ENCODE data around the gene THEMIS. TPM values are rescaled to one million over a fixed set of nuclear protein-coding genes. Genes with fewer than 3 reads are reported as not detected.
"Not testable (repeated sequence)": the region's sequence is repeated elsewhere in the genome, so short reads cannot be mapped to it uniquely, and the experiment has no call there.

The THEMIS gene
- total RNA-seq, 2 donors from 2014 or later, result 11.0 to 50.8 TPM

DNA sequence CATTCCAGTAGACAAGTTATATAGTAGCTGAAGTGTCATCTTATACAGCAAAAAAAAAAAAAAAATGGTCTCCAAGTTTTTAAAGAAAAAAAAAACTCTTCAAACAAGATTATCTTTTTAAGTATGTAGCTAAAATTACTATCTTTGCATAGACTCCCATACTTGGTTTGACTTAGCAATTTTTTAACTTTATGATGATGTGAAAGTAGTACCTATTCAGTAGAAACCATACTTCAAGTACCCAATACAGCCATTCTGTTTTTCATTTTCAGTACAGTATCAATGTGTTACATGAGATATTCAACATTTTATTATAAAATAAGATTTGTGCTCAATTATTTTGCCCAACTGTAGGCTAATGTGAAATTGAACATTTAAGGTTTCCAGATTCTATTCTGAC, 18.9 kb downstream of the THEMIS start:
- ATAC-seq; H3K27ac Mint-ChIP-seq; DNase-seq (ENCODE audit: low spot score in 2 of 2): not testable (repeated sequence)
- Mint-ChIP-seq H3K36me3 (peaks cover 8 to 24% of the 10 kb centered on the region in 2 donors), H3K9me3 (peaks cover 0 to 17% of the 10 kb centered on the region in 2 donors)

DNA sequence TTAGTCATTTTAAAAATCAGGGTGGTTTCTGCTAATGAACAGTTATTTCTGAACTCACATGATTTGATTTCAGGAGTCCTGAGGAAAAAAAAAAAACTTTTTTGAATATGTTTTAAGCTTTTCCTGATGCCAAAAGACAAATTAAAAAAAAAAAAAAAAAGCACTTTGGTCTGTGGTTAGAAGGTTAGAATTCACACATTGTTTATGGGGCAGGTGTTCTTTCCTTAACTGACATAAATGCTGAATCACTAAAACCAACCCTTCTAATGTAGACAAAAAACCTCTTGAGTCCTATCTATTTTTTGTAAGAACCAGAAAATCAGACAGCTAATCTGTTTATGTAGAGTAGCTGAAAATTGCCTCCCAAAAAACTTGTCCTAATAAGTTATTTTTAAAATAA, 20.4 kb downstream of the THEMIS start:
- Mint-ChIP-seq H3K36me3 (peaks cover 0 to 20% of the 10 kb centered on the region in 2 donors), H3K27ac (peak overlapping the region; percentile 36 to 86), H3K9me3 (peaks cover 0 to 10% of the 10 kb centered on the region in 2 donors)
- no peak for DNase-seq (ENCODE audit: low spot score in 2 of 2)
- peak in 1 of 2 donors; percentile 61 for ATAC-seq

DNA sequence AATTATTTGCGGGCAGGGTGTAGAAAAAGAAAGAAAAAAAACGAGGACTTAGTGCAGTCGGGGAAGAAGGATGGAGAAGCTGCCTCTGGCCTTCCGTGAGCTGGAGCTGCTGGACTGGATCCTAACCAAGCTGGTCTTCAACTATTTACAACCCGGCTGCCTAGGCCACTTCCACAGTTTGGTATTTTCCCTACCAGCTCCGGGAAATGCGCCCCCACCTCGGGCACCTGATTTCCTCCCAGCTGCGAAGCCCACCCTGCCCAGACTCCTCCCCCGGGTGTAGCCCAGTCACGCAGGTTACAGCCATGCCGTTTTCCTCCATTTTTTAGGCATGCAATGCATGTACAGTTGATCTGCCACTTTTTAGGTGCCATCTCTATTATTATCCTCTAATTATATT, 21.2 kb downstream of the THEMIS start:
- DNase-seq (ENCODE audit: low spot score in 2 of 2) (peak in 1 of 2 donors; percentile 56), ATAC-seq (peak in 1 of 2 donors; percentile 21)
- Mint-ChIP-seq H3K9me3 (peaks cover 0 to 13% of the 10 kb centered on the region in 2 donors), H3K36me3 (peaks cover 0 to 23% of the 10 kb centered on the region in 2 donors), H3K27ac (peak overlapping the region; percentile 31 to 86)

DNA sequence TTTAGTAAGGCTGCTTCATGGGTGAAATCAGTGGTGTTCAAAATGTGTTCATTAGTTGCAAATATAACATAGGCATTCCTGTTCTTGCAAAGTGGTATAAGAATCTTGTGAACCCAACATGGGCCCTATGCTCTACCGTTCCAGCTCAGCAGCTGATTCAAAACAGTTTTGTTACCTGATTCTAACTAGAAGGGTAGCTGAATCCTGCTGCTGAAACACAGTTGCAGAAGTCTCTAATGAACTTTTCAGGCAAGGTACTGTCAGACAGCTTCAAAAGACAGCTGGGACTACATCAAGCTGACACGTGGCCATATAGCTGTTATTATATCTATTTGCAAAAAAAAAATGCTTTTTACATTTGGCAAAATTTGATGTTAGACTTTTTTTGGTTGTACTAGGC, 22.7 kb downstream of the THEMIS start:
- Mint-ChIP-seq H3K27ac (no peak overlapping the region), H3K9me3 (peaks cover 2 to 16% of the 10 kb centered on the region in 2 donors), H3K36me3 (peaks cover 1 to 28% of the 10 kb centered on the region in 2 donors)
- no peak for DNase-seq (ENCODE audit: low spot score in 2 of 2)
- ATAC-seq, result peak; percentile 17 to 64

DNA sequence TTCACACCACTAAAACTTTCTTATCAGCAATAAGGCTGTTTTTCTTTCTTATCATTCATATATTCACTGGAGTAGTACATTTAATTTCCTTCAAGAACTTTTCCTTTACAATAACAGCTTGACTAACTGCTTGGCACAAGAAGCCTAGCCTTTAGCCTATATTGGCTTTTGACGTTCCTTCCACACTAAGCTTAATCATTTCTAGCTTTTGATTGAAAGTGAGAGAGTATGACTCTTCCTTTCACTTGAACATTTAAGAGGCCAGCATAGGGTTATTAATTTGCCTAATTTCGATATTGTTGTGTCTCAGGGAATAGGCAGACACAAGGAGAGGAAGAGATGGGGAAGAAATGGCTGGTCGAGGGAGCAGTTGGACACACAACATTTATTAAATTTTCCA, 23.6 kb downstream of the THEMIS start:
- ATAC-seq (peak; percentile 81 to 87), DNase-seq (ENCODE audit: low spot score in 2 of 2) (no peak)
- peak overlapping the region; percentile 23 to 72 for H3K27ac Mint-ChIP-seq
- H3K36me3 Mint-ChIP-seq, result peaks cover 4 to 37% of the 10 kb centered on the region in 2 donors
- H3K9me3 Mint-ChIP-seq, result peaks cover 4 to 18% of the 10 kb centered on the region in 2 donors

DNA sequence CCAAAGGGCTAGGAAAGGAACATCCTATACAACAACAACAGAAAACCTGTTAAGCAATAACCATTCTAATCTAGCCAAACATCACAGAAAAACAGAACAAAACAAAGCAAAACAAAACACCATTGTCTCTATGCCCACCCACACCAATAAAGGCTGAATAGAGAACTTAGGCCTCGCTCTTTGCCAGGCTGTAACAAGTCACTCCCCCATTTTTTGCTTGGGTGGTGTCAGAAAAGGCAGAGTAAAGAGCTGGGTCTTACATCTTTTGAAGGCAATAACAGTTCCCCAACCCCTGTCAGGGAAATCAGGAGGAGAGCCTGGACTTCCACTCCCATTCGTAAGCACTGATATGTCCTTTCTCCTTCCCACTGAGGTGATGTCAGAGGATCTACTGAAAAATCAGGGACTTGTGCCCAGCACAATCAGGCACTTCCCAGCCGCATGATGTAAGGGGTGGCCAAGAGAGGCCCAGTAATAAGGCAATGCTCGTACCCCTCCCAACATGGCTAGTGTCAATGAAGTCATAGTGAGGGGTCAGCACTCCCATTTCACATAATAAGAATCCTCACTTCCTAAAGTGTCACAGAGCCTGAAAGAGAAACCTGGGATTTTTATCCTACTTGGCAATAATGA, 31.0 kb downstream of the THEMIS start:
- H3K9me3 Mint-ChIP-seq, result peaks cover 4 to 14% of the 10 kb centered on the region in 2 donors
- H3K27ac Mint-ChIP-seq, result peak overlapping the region; percentile 25 to 86
- ATAC-seq (peak; percentile 28 to 61), DNase-seq (ENCODE audit: low spot score in 2 of 2) (no peak)
- H3K36me3 Mint-ChIP-seq, result peaks cover 11 to 35% of the 10 kb centered on the region in 2 donors

DNA sequence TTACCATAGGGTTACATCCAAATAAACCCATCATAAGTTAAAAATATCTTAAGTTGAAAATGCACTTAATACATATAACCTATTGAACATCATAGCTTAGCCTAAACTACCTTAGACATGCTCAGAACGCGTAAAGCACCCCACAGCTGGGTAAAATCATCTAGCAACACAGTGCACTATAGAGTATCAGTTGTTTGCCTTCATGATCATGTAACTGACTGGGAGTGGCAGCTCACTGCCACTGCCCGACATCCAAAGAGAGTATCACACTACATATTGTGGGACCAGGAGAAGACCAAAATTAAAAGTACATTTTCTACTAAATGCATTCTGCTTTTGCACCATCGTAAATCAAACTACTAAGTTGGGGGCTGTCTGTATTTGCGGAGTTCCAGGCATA, 31.7 kb downstream of the THEMIS start:
- peaks cover 11 to 37% of the 10 kb centered on the region in 2 donors for H3K36me3 Mint-ChIP-seq
- peaks cover 4 to 9% of the 10 kb centered on the region in 2 donors for H3K9me3 Mint-ChIP-seq
- DNase-seq (ENCODE audit: low spot score in 2 of 2) (no peak), ATAC-seq (peak in 1 of 2 donors; percentile 44)
- peak overlapping the region in 1 of 2 donors; percentile 86 for H3K27ac Mint-ChIP-seq

DNA sequence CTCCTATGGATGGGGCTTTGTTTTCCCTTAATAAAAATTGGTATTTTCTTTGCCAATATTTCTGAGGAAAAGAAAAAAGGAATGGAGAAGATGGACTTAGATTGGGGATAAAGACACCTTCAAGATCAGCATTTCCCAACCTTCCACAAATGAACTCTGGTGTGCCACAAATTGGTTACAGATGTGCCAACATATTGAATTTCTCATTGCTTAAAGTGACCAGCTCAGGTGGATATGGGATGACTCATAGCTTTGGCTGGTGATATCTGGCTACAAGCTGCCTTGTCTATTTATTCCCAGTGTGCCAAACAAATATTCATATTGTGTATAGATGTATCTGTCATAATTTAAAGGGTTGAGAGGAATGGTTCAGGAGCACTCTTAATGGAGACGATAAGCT, 32.5 kb downstream of the THEMIS start:
- H3K27ac Mint-ChIP-seq, result no peak overlapping the region

DNA sequence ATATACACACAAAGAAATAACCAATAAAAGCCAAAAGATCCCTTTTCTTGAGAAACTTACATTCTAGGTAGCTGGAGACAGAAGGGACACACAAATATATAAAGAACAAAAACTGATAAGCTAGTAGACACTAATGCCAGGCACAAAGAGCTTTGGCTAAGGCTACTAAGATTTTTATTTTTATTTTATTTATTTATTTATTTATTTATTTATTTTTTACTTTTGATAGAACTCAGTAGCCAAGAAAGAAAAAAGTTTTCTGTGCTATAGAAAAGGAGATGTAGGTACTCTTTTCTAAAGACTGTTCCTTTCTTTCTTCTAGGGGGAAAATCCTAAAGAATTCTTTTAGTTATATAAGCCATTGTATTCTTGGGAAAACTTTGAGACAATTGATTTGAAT, 34.1 kb downstream of the THEMIS start:
- Mint-ChIP-seq H3K27ac (no peak overlapping the region), H3K9me3 (no peaks in the 10 kb centered on the region), H3K36me3 (peaks cover 6 to 30% of the 10 kb centered on the region in 2 donors)
- ATAC-seq (no peak), DNase-seq (ENCODE audit: low spot score in 2 of 2) (no peak)

More for the DNA sequence above, 32.5 kb downstream of the THEMIS start:
- DNase-seq (ENCODE audit: low spot score in 2 of 2) (no peak), ATAC-seq (peak in 1 of 2 donors; percentile 23)
- Mint-ChIP-seq H3K36me3 (peaks cover 11 to 38% of the 10 kb centered on the region in 2 donors), H3K9me3 (peaks cover 4% of the 10 kb centered on the region in 2 donors)

DNA sequence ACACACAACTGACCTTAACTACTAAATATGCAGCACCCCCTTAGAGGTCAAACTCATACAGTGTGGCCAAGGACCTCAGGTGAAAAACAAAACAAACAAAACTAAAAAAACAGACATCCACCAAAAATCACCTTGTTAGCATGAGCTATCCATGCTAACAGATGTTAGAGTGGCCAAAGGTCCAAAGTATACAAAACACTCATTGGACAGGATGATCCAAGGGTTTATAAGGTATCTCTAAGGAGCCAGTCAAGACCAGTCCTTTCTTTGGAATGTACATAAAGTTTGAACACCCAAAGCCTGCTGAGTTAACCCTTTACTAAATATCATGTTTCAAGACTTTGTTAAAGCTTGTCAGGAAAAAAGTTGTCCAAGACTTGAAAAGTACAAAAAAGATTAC, 35.8 kb downstream of the THEMIS start:
- no peak for DNase-seq (ENCODE audit: low spot score in 2 of 2)
- H3K36me3 Mint-ChIP-seq, result peaks cover 2 to 26% of the 10 kb centered on the region in 2 donors
- H3K27ac Mint-ChIP-seq, result peak overlapping the region in 1 of 2 donors; percentile 10
- no peak for ATAC-seq
- no peaks in the 10 kb centered on the region for H3K9me3 Mint-ChIP-seq

DNA sequence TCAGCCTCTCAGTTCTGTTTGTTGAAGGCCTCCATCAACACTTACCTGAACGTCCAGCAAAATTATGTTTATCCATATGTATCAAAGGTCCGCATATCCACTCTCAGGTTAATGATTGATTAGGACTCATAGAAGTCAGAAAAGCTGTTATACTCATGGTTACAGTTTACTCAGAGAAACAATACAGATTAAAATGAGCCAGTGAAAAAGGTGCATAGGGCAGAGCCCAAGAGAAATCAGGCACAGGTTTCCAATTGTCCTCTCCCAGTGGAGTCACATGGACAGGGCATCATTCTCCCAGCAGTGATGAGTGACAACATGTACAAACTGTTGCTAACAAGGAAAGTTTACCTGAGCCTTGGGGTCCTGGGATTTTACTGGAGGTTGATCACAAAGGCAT, 36.2 kb downstream of the THEMIS start:
- peaks cover 0 to 26% of the 10 kb centered on the region in 2 donors for H3K36me3 Mint-ChIP-seq
- ATAC-seq (no peak), DNase-seq (ENCODE audit: low spot score in 2 of 2) (no peak)
- no peaks in the 10 kb centered on the region for H3K9me3 Mint-ChIP-seq
- peak overlapping the region in 1 of 2 donors; percentile 10 for H3K27ac Mint-ChIP-seq

DNA sequence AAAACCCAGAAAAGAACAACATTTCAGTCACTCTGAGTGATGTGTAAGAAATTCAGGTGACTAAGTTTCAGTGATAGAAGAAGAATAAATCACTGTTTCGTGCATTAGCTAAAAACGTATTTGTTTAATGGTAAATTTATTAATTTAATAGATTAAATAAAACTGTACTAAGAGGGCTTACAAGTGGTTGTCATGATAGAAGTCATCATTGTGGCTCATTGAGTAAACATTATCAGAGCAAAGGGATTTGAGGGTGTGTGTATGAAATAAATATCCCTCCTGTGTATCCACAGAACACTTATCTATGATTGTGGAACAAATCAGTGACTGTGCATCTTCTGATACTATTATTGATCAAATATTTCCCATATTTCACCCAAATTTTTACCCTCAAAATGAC, 40.1 kb downstream of the THEMIS start:
- no peak for ATAC-seq
- Mint-ChIP-seq H3K9me3 (no peaks in the 10 kb centered on the region), H3K27ac (no peak overlapping the region), H3K36me3 (peaks cover 0 to 26% of the 10 kb centered on the region in 2 donors)
- no peak for DNase-seq (ENCODE audit: low spot score in 2 of 2)

DNA sequence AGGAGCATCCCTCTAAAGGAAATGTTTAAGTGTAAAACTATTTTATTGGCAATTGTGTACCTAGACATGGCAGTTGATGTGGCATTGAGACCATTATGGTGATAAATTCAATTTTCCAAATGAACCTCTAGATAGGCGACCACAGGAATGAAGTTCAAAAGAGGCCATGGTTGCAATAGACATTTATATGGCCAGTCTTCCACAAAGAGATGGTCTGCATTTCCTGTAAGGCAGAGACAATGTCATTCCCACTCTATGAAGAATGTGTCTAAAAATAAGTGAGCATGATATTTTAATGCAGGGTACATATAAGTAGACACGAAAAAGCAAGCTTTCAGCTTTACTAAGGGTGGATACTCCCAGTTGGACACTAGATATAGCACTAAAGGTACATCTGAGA, 40.9 kb downstream of the THEMIS start:
- Mint-ChIP-seq H3K9me3 (no peaks in the 10 kb centered on the region), H3K27ac (no peak overlapping the region), H3K36me3 (peaks cover 0 to 23% of the 10 kb centered on the region in 2 donors)
- ATAC-seq (no peak), DNase-seq (ENCODE audit: low spot score in 2 of 2) (no peak)

DNA sequence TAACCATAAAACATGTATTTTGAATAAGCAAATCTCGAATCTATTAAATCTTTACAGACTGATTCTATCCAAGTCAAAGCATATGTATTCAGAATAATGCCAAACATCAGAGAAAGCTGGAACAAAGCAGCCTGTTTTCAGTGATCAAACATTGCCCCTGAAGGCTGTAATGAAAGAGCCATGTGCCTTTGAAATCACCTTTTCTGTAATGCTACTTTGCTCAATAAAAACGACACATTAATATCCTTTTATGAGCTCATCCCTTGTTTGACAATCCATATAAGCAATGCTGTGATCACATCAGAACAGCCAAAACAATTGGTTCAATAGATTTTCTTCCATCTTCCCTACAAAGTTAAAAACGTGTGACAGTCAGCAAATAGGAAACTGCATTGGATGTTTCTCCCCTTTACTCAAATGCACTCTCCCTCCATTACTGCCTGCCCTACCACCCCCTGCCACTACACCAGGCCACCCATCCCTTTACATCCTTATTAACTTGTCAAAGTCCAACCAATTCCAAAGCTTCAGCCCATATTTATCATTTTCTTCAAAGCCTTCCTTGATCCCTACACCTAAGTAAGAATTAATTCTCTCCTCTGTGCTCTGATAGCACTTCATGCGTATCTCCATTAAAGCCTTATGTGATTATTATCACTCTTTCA, 42.0 kb downstream of the THEMIS start:
- no peaks in the 10 kb centered on the region for H3K9me3 Mint-ChIP-seq
- H3K27ac Mint-ChIP-seq, result peak overlapping the region in 1 of 2 donors; percentile 3
- ATAC-seq (peak in 1 of 2 donors; percentile 67), DNase-seq (ENCODE audit: low spot score in 2 of 2) (no peak)
- H3K36me3 Mint-ChIP-seq, result peaks cover 3 to 18% of the 10 kb centered on the region in 2 donors

DNA sequence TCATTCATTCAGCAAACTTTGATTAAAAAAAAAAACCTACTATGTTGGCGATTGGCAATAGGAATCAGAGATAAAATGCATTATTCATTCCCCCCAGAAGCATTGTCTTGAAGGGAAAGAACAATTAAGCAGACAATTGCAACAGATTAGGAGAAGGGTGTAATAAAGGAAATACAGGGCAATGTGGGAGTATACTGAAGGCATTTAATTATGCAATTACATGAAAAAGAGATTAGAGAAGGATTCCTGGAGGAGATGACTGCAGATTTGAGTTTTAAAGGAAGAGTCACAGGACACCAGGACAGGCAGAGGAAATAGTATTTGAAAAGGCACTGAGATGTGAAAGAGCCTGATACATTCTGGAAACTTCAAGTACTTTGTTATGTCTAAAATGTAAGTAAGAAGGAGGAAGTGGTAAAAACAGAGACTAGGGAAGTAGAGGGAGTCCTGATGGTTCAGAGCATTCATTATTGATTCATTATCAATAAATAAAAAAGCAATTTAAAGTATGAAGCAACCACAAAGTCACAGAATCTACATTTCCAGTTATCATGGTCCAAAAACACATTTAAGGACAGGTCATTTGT, 43.7 kb downstream of the THEMIS start:
- ATAC-seq (peak in 1 of 2 donors; percentile 34), DNase-seq (ENCODE audit: low spot score in 2 of 2) (no peak)
- Mint-ChIP-seq H3K9me3 (no peaks in the 10 kb centered on the region), H3K27ac (peak overlapping the region in 1 of 2 donors; percentile 82), H3K36me3 (peaks cover 7 to 9% of the 10 kb centered on the region in 2 donors)

DNA sequence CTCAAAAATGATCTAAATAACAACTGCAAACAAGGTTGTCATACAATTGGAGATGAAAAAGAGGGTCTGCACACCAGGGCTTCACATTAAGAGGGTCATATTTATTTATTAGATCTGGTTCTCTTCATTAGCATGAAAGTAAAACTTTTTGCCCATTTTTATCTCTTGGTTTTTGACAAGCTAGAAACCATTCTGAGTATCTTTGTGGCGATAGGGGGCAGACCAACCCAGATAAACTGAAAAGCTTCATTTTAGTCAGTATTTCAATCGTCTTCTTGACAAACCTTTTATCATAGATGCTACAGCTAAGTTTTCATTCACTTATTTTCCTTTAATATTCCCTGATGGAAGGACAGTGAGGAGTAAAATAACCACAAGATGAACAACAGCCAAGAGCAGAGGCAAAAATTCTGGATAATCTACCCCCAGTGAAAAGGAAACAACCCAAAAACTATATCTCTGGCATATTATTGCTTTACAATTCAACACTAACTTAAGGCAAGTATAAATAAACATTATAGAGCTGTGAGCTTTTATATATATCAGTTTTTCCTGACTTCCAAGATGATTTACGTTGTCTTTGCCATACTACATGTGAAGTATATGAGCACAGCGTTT, 45.2 kb downstream of the THEMIS start:
- no peak for DNase-seq (ENCODE audit: low spot score in 2 of 2)
- no peaks in the 10 kb centered on the region for H3K9me3 Mint-ChIP-seq
- peaks cover 7 to 15% of the 10 kb centered on the region in 2 donors for H3K36me3 Mint-ChIP-seq
- H3K27ac Mint-ChIP-seq, result peak overlapping the region; percentile 29 to 82
- ATAC-seq, result peak in 1 of 2 donors; percentile 59

DNA sequence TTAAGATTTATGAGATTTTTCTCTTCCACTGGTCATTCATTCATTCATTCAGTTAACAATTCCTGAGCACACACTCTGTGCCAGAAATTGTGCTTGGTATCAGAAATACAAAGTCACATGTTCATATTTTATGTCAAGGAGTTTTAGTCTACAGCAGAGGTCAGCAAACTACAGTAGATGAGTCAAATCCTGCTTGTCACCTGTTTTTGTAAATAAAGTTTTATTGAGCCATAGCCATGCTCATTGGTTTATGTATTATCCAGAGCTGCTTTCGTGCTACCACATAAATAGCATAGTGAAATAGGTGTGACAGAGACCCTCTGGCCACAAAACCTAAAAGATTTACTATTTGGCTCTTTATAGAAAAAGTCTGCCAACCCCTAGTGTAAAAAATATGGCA, 46.8 kb downstream of the THEMIS start:
- Mint-ChIP-seq H3K36me3 (peaks cover 16 to 31% of the 10 kb centered on the region in 2 donors), H3K9me3 (peaks cover 0 to 7% of the 10 kb centered on the region in 2 donors), H3K27ac (peak overlapping the region in 1 of 2 donors; percentile 16)
- ATAC-seq (no peak), DNase-seq (ENCODE audit: low spot score in 2 of 2) (no peak)

Measured in activated naive CD4-positive, alpha-beta T cell treated with anti-CD3 and anti-CD28 coated beads, Interleukin-2, amount 50 U/mL, for 72 hours (primary cell).